Hepatocyte (in vitro differentiated cells): ENCODE results near the gene CHCHD6. TPM values are rescaled to one million over a fixed set of nuclear protein-coding genes. Genes with fewer than 3 reads are reported as not detected.

Experiments used
- DNase-seq: peaks from one replicate; pipeline ENCODE4 v3.0.0-alpha.2; 2016; ENCODE audit warnings: low spot score
- H2AFZ ChIP-seq: fragments of 200-600 bp; sonication (generic); 2 replicates; pipeline ENCODE4 v1.6.0; 2016; ENCODE audit warnings: antibody characterized with exemption, mild to moderate bottlenecking
- H3K27ac ChIP-seq: fragments of 200-600 bp; sonication (generic); 2 replicates; pipeline ENCODE4 v1.5.1; 2016; ENCODE audit warnings: mild to moderate bottlenecking
- H3K27me3 ChIP-seq: fragments of 200-600 bp; sonication (generic); 2 replicates; pipeline ENCODE4 v1.6.1; 2016
- H3K36me3 ChIP-seq: fragments of 200-600 bp; sonication (generic); replicated peaks from 2 replicates; pipeline ENCODE4 v1.5.1; 2016; ENCODE audit warnings: low read depth; ENCODE audit not compliant: insufficient read depth
- H3K4me1 ChIP-seq: fragments of 200-600 bp; sonication (generic); 2 replicates; pipeline ENCODE4 v1.5.1; 2016; ENCODE audit warnings: mild to moderate bottlenecking, moderate library complexity; ENCODE audit not compliant: insufficient read depth
- H3K4me2 ChIP-seq: fragments of 200-600 bp; sonication (generic); 2 replicates; pipeline ENCODE4 v1.6.0; 2016
- H3K4me3 ChIP-seq: fragments of 200-600 bp; sonication (generic); 2 replicates; pipeline ENCODE4 v1.5.1; 2016; ENCODE audit warnings: mild to moderate bottlenecking
- H3K79me2 ChIP-seq: fragments of 200-600 bp; sonication (generic); 2 replicates; pipeline ENCODE4 v1.6.0; 2017; ENCODE audit warnings: mild to moderate bottlenecking
- H3K9me2 ChIP-seq: fragments of 200-600 bp; sonication (generic); replicated peaks from 2 replicates; pipeline ENCODE4 v1.6.0; 2017; ENCODE audit warnings: mild to moderate bottlenecking; ENCODE audit not compliant: insufficient read depth
- H3K9me3 ChIP-seq: fragments of 200-600 bp; sonication (generic); 2 replicates; pipeline ENCODE4 v1.5.1; 2016; ENCODE audit warnings: low read depth, mild to moderate bottlenecking
- H4K20me1 ChIP-seq: fragments of 200-600 bp; sonication (generic); 2 replicates; pipeline ENCODE4 v1.6.0; 2016; ENCODE audit warnings: mild to moderate bottlenecking; ENCODE audit not compliant: insufficient read depth, poor library complexity, severe bottlenecking
- EZH2 ChIP-seq: fragments of 200-600 bp; sonication (generic); IDR thresholded peaks from 2 replicates; pipeline ENCODE4 v1.6.1; 2016; ENCODE audit warnings: antibody characterized with exemption, mild to moderate bottlenecking, borderline replicate concordance
- EZH2phosphoT487 ChIP-seq: fragments of 200-600 bp; sonication (generic); IDR thresholded peaks from one replicate; pipeline ENCODE4 v1.6.1; 2018; ENCODE audit warnings: antibody characterized with exemption, mild to moderate bottlenecking, low read depth, moderate library complexity; ENCODE audit not compliant: unreplicated experiment, severe bottlenecking
- WGBS: methylation state at CpG from one replicate; pipeline ENCODE4 v1.1.6; 2016; ENCODE audit warnings: low lambda C conversion rate; ENCODE audit errors: missing lambda C conversion rate; 5-methylcytosine and 5-hydroxymethylcytosine counted together
- polyA plus RNA-seq: library from polyadenylated mRNA; unstranded; fragments of >200 nt; fragmentation: Nextera tagmentation; extraction: Ambion mirVana; gene quantifications from 2 replicates; pipeline ENCODE4 v1.2.1, GENCODE V29; 2016
- total RNA-seq: library from RNA; depleted of rRNA; stranded (reverse); fragments of >200 nt; gene quantifications from 2 replicates; pipeline ENCODE4 v1.2.3, GENCODE V29; 2014
- TF ChIP-seq, protein P1 (sequence below): fragments of 200-600 bp; sonication (generic); IDR thresholded peaks from 2 replicates; pipeline ENCODE4 v1.5.1; 2016; ENCODE audit warnings: antibody characterized with exemption, mild to moderate bottlenecking; ENCODE audit not compliant: poor library complexity

CHCHD6 gene
- total and polyA plus RNA-seq, 2 experiments from 2014 or later: 13.8 to 19.7 TPM

DNA sequence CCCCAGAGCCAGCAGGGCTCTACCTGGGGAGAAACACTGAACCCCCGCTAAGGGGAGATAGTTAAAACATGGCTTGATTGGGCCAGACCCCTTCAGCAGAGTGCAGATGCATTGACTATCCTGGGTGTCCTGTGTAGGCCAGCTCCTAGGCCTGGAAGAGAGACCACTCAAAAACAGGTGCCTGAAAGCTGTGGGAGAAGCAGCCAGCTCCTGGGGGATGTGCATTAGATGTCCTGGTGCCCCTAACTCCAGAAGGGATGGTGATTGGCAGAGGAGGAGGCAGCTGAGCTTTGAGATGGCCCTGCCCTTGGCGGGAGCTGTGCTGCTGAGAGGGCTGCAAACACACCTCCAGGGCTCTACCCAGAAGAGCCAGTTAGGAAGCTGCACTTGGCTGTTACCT lies 189.6 kb downstream of the CHCHD6 start:
- Histone ChIP-seq H3K4me2 (no peak overlapping the region), H3K9me3 (no peaks in the 10 kb centered on the region), H3K4me1 (no peaks in the 10 kb centered on the region), H4K20me1 (no peaks in the 10 kb centered on the region), H3K27me3 (no peaks in the 10 kb centered on the region), H3K36me3 (no peaks in the 10 kb centered on the region), H3K9me2 (no peaks in the 10 kb centered on the region), H3K27ac (no peak overlapping the region), H2AFZ (no peak overlapping the region), H3K4me3 (no peak overlapping the region), H3K79me2 (no peaks in the 10 kb centered on the region)
- DNase-seq: no peak
- 92% methylated on average over 2 of the region's 2 CpGs for WGBS
- TF ChIP-seq EZH2 (no peak), EZH2phosphoT487 (no peak)
- TF ChIP-seq, protein P1, sequence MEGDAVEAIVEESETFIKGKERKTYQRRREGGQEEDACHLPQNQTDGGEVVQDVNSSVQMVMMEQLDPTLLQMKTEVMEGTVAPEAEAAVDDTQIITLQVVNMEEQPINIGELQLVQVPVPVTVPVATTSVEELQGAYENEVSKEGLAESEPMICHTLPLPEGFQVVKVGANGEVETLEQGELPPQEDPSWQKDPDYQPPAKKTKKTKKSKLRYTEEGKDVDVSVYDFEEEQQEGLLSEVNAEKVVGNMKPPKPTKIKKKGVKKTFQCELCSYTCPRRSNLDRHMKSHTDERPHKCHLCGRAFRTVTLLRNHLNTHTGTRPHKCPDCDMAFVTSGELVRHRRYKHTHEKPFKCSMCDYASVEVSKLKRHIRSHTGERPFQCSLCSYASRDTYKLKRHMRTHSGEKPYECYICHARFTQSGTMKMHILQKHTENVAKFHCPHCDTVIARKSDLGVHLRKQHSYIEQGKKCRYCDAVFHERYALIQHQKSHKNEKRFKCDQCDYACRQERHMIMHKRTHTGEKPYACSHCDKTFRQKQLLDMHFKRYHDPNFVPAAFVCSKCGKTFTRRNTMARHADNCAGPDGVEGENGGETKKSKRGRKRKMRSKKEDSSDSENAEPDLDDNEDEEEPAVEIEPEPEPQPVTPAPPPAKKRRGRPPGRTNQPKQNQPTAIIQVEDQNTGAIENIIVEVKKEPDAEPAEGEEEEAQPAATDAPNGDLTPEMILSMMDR: no peak

GRCh38 chr3:126894475-126894874 lies 190.4 kb downstream of the CHCHD6 start:
- no peak overlapping the region for H3K27ac ChIP-seq
- H3K36me3 ChIP-seq: no peaks in the 10 kb centered on the region
- 99% methylated on average over 4 of the region's 4 CpGs for WGBS
- no peaks in the 10 kb centered on the region for H3K27me3 ChIP-seq
- no peak for TF ChIP-seq EZH2phosphoT487
- TF ChIP-seq EZH2: no peak
- TF ChIP-seq, protein P1: no peak
- no peaks in the 10 kb centered on the region for H3K4me1 ChIP-seq
- no peaks in the 10 kb centered on the region for H3K9me3 ChIP-seq
- H3K4me2 ChIP-seq: no peak overlapping the region
- H3K9me2 ChIP-seq: no peaks in the 10 kb centered on the region
- H3K4me3 ChIP-seq: no peak overlapping the region
- DNase-seq: no peak
- H3K79me2 ChIP-seq: no peaks in the 10 kb centered on the region
- H2AFZ ChIP-seq: no peak overlapping the region
- H4K20me1 ChIP-seq: no peaks in the 10 kb centered on the region

DNA sequence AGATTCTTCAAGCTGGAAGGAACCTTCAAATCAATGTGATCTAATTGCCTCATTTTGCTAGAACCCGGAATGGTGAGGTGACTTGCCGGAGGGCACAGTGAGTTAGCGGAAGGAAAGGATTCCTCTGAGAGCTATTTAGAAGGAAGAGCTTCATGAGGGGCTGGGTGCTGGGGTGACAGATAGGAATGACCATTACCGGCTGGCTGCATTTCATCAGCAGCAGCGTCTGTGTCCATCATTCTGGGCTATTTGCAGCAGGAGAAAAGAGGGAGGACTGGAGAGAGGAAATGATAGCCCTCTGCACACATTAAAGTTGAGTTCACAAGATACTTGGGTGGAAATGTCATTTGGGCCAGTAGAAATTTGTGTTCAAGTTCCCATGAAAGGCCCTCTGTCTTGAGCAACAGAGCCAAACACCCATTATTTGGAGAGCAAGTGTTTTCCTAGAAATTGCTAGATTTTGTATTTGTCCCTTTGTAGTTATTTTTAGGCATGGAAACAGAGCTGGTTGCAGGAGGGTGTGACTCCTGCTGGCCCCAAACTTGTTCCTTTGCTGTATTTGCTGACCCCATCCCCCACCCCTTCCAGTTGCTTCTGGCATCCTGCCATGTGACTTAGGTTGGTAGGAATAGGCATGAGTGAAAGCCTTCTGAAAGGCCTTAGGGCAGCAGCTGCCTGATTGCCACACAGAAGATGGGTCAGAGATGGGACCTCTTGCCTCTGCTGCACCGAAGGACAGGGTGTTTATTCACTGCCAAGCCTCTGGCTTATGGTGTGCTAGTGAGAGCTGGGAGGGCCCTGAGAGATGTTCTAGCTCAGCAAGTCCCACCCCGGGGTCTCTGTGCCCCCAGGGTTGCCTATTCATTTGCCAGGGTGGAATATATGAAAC lies 191.4 kb downstream of the CHCHD6 start:
- H2AFZ ChIP-seq: no peak overlapping the region
- no peaks in the 10 kb centered on the region for H3K9me2 ChIP-seq
- H3K4me2 ChIP-seq: no peak overlapping the region
- no peak overlapping the region for H3K27ac ChIP-seq
- no peaks in the 10 kb centered on the region for H3K4me1 ChIP-seq
- no peaks in the 10 kb centered on the region for H3K79me2 ChIP-seq
- H3K36me3 ChIP-seq: no peaks in the 10 kb centered on the region
- no peak overlapping the region for H3K4me3 ChIP-seq
- H3K9me3 ChIP-seq: no peaks in the 10 kb centered on the region
- DNase-seq: no peak
- TF ChIP-seq EZH2 (no peak), EZH2phosphoT487 (no peak)
- TF ChIP-seq, protein P1: no peak
- no peaks in the 10 kb centered on the region for H3K27me3 ChIP-seq
- H4K20me1 ChIP-seq: no peaks in the 10 kb centered on the region
- 75% methylated on average over 7 of the region's 7 CpGs for WGBS
